Right cardiac atrium (tissue), 5 donors: ENCODE results near the gene GALNT9. TPM values are rescaled to one million over a fixed set of nuclear protein-coding genes. Genes with fewer than 3 reads are reported as not detected.
"Not testable (repeated sequence)": the region's sequence is repeated elsewhere in the genome, so short reads cannot be mapped to it uniquely, and the experiment has no call there.

Experiments used
- ATAC-seq, 2 donors: fragments of 200-7000 bp; cut with Tn5 transposase; one replicate each; pipeline versions ENCODE4 v1.8.0 to v1.9.1; 2020; ENCODE audit warnings: moderate library complexity in 2 of 2, mild to moderate bottlenecking in 1 of 2
- DNase-seq, 3 donors: peaks; one replicate each; pipeline ENCODE4 v3.0.0-alpha.2; 2020
- H3K27ac ChIP-seq: one replicate; pipeline ENCODE4 v1.5.1; 2013; ENCODE audit warnings: mild to moderate bottlenecking, low read length, control low read depth, moderate library complexity
- H3K27me3 ChIP-seq: one replicate; pipeline ENCODE4 v1.6.1; 2013; ENCODE audit not compliant: control insufficient read depth, insufficient read depth
- H3K4me1 ChIP-seq: one replicate; pipeline ENCODE4 v1.6.1; 2013; ENCODE audit warnings: low read length; ENCODE audit not compliant: control insufficient read depth, insufficient read depth
- H3K4me3 ChIP-seq: one replicate; pipeline ENCODE4 v1.5.1; 2013; ENCODE audit warnings: low read length, control low read depth
- H3K9me3 ChIP-seq: one replicate; pipeline ENCODE4 v1.6.1; 2013; ENCODE audit warnings: low read length; ENCODE audit not compliant: control insufficient read depth
- WGBS: extraction: QIAGEN DNeasy Blood & Tissue Kit; methylation state at CpG from one replicate; pipeline ENCODE4 v1.1.7; 2013; 5-methylcytosine and 5-hydroxymethylcytosine counted together
- intact Hi-C, 4 donors: fragments of 100-400 bp; cut with DNase I; formaldehyde crosslinking; loops; one replicate each; pipeline versions ENCODE4 v1.11.0 to v1.14.0; 2022 to 2023
- polyA plus RNA-seq: library from polyadenylated mRNA; stranded (reverse); fragments of 200-250 nt; gene quantifications from one replicate; pipeline ENCODE4 v1.2.3, GENCODE V29; 2013
- total RNA-seq, 4 donors: library from RNA; stranded (reverse); fragmentation: NEBNext Ultra II Directional; extraction: Animal tissue kit (Norgen Biotek cat#: 25700); gene quantifications; one replicate each; pipeline ENCODE4 v1.2.1, GENCODE V29; 2021
- donor health status: healthy with polysubstance abuse.
- donor health status: DM: no; HTN: yes; CAD: no.
- donor health status: DM: no; HTN: no; CAD: no.
- donor health status: DM: no; HTN: yes; CAD: no; lungs with severe emphysema.
- donor health status: DM: yes; HTN: yes; CAD: no.

GALNT9 gene
- total and polyA plus RNA-seq, 5 donors = 0.05 to 0.21 (median 0.14) TPM; not detected in 2

DNA sequence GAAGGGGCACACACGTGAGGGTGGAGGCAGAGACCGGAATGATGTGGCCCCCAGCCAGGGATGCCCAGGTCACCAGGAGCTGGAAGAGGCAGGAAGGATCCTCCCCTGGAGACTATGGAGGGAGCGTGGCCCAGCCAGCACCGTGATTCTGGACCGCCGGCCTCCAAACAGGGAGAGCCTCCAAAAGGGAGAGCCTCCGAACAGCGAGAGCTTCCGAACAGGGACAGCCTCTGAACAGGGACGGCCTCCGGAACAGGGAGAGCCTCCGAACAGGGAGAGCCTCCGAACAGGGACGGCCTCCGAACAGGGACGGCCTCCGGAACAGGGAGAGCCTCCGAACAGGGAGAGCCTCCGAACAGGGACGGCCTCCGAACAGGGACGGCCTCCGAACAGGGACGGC is 33.8 kb downstream of the GALNT9 start:
- H3K27ac ChIP-seq, H3K4me1 ChIP-seq, H3K27me3 ChIP-seq, ATAC-seq, H3K4me3 ChIP-seq, H3K9me3 ChIP-seq, intact Hi-C loops: not testable (repeated sequence)
- DNase-seq = peak in 1 of 3 donors; percentile 34
- 94% methylated on average over 24 of the region's 24 CpGs for WGBS

DNA sequence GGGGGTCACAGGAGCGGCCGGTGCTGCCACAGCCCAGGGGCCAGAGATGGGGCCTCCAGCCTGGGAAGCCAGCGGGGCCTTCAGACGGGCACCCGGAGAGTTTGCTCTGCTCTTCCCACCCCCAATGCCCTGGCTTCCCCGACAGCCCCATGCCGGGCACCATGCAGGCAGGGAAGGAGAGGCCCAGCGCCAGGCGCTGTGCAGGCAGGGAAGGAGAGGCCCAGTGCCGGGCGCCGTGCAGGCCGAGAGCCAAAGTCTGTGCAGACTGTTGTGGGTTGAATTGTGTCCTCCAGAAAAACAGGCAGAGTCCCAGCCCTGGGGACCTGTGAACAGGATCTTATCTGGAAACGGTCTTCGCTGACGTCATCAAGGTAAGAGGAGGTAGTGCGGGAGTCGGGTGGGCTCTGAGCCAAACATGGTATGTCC is 34.3 kb downstream of the GALNT9 start:
- peak in 1 of 2 donors; percentile 22 for ATAC-seq
- Histone ChIP-seq H3K4me1 (no peaks in the 10 kb centered on the region), H3K4me3 (no peak overlapping the region), H3K27ac (no peak overlapping the region), H3K9me3 (no peaks in the 10 kb centered on the region), H3K27me3 (no peaks in the 10 kb centered on the region)
- 79% methylated on average over 18 of the region's 18 CpGs for WGBS
- intact Hi-C loops = no loop called here
- peak in 1 of 3 donors; percentile 33 for DNase-seq

DNA sequence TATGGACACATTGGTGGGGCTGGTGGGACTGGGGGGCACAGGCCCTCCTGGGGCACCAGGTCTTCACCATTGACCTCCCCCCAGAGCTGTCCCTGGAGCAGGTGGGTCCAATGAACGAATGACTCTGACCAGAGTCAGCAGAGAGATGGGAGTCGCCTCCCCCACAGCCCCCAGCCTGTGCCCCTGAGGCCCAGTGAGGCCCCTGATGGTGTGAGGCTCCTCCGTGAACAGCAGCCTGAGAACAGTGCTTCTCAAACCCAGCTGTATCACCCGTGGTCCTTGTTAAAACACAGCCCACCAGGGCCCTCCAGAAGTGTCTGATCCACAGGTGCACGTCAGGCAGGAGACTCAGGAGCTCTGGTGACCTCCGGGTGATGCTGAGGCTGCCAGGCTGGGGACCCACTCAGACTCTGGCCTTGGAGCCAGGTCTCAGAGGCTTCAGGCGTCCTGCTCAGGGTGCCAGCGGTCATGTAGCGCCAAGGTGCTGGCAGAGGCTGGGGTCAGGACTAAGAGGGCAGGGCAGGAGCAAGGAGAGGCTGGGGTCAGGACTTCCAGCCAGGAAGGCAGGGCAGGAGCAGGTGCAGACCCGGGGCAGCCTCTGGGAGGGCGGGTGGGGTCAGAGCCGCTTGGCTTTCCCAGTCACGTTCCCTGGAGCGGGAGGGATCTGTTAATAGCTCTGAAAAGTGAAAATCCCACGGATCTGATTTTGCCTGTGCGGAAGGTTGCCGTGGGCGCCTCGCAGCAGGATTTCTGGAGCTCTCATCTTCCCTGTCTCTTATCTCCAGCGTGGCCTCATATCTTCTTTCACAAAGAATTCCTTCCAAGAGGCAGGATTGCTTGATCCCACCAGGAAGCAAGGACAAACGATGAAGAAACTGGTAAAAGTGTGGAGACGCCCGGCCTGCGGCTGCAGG is 35.0 kb downstream of the GALNT9 start:
- Histone ChIP-seq H3K27me3 (no peaks in the 10 kb centered on the region), H3K4me3 (no peak overlapping the region), H3K9me3 (no peaks in the 10 kb centered on the region), H3K4me1 (no peaks in the 10 kb centered on the region), H3K27ac (no peak overlapping the region)
- ATAC-seq (no peak), DNase-seq (peak in 1 of 3 donors; percentile 27)
- intact Hi-C loops = no loop called here
- WGBS = 58% methylated on average over 24 of the region's 24 CpGs

DNA sequence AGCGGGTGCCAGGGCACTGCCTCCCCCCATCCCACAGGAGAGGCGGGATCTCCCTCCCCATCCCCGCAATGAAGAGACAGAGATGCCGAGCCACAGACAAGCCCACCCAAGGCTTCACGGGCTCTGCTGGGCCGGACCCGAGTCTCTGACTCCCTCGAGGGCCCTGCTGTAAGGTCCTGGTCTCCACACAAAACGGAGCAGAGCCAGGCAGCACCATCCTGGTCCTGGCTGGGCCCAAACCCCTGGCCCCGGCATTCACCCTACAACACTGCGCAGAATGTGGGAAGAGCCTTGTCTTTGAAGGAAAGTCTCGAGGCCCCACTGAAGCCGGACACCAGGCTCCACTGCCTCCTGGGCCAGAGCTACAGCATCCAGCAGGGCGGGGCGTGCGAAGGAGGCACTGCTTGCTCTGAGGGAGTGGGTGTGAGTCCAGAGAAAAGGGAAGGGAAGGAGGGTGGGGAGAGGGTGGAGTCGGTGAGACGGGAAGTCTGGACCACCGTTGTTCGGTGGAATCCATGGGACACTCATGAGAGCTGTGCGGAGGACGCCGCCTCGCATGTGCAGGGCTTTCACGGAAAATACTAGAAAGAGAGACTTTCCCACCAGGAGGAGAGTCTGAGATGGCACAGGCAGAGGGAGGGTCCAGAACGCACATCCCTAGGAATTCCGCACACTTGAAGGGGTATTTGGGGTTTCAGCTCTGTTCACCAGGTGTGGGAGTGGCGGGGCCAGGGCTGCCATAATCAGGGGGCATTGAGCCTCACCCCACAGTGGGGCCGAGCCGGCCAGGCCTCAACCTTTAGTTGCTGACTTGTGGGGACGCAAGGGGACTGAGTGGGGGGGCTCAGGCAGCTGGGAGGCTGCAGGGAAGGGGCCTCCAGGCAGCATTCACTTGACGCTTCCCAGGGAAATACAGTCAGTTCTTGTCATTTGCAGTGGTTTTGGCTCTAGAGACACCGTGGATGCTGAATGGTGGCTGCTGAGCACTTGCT is 36.8 kb downstream of the GALNT9 start:
- intact Hi-C loops = no loop called here
- peak in 1 of 3 donors; percentile 33 for DNase-seq
- Histone ChIP-seq H3K27ac (no peak overlapping the region), H3K4me1 (no peaks in the 10 kb centered on the region), H3K27me3 (no peaks in the 10 kb centered on the region), H3K9me3 (no peaks in the 10 kb centered on the region), H3K4me3 (no peak overlapping the region)
- 89% methylated on average over 33 of the region's 33 CpGs for WGBS
- no peak for ATAC-seq

DNA sequence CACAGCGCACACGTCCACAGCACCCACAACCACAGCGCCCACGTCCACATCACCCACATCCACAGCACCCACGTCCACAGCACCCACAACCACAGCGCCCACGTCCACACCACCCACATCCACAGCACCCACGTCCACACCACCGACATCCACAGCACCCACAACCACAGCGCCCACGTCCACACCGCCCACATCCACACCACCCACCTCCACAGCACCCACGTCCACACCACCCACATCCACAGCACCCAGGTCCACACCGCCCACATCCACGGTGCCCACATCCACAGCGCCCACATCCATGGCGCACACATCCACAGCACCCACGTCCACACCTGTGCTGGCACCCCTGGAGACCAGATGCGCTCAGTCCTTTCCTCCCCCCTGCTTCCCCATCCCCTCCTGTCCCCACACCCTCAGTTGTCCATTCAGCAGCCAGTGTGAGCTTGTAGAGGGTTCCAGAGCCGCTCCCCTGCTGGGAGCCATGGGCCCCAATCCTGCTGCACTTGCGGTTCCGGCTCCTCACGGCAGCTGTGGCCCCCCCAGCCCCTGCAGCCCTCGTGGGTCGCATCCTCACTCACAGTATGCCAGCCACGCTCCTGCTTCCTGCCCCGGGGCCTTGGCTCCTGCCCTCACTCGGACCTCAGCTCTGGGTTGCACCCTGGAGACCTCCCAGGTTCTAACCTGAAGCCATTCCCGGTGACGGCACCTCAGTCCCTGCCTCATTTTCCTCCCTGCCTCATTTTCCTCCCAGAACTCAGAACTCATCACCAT is 37.8 kb downstream of the GALNT9 start:
- no peaks in the 10 kb centered on the region for H3K27me3 ChIP-seq
- DNase-seq = peak in 1 of 3 donors; percentile 39

DNA sequence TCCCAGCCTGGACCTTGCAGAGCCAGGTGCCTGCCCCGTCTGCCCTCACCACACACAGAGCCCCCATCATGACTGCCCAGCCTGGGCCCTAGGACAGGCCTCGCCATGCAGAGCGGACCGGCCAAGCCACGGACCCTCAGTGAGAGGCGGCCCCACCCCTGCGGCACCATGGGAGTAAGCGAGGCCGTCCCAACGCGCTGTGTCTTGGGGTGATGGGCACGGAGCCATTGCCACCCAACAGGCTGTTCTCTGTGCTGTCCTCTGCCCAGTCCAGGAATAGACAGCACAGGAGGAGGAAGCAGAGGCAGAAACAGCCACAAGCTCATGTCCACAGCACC is 39.2 kb downstream of the GALNT9 start:
- H3K4me1 ChIP-seq = no peaks in the 10 kb centered on the region
- no peaks in the 10 kb centered on the region for H3K27me3 ChIP-seq
- H3K4me3 ChIP-seq = no peak overlapping the region
- H3K9me3 ChIP-seq = no peaks in the 10 kb centered on the region
- intact Hi-C loops = no loop called here
- DNase-seq = peak in 1 of 3 donors; percentile 27
- no peak overlapping the region for H3K27ac ChIP-seq
- 98% methylated on average over 12 of the region's 12 CpGs for WGBS
- ATAC-seq = no peak

More for the DNA sequence above, 37.8 kb downstream of the GALNT9 start:
- ATAC-seq = no peak
- Histone ChIP-seq H3K4me1 (no peaks in the 10 kb centered on the region), H3K9me3 (no peaks in the 10 kb centered on the region), H3K4me3 (no peak overlapping the region), H3K27ac (no peak overlapping the region)
- WGBS = 96% methylated on average over 29 of the region's 30 CpGs
- intact Hi-C loops = no loop called here

DNA sequence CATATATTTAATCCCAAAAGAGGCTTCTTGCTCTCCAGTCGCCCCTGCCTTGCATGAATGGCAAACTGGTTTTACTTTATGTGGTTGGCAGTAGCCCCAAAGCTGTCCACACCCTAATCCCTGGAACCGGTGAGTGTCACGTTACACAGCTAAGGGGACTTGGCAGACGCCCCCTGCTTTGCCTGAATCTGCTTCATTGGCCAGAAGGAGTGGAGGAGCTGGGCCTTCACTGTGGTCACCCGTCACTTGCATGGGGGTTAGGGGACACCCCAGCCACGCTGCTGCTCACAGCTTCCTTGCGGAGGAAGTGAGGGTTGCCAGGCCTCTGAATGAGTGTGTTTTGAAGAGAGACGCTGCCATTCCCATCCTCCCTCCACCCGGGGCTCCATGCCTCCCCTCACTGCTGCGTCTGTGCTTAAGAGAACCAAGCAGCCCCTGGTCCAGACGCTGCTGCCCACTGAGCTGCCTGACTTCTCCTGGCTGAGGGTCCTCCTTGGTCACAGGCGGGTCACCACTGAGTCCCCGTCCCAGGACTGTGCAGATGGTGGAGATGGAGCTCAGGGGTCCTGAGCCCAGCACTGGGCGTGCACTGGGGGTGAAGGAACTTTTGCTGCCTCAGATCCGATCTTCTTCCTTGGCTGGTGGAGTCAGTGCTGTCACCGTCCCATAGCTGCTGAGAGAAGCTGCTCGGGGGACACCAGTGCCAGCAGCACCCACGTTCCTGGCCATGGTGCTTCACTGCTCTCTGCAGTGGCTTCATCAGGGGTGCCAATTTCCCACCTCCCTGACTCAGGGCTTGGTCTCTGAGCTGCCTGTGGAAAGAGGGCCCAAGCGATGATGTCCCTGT is 39.8 kb downstream of the GALNT9 start:
- Histone ChIP-seq H3K4me1 (no peaks in the 10 kb centered on the region), H3K4me3 (no peak overlapping the region), H3K9me3 (no peaks in the 10 kb centered on the region), H3K27ac (no peak overlapping the region), H3K27me3 (no peaks in the 10 kb centered on the region)
- 40% methylated on average over 19 of the region's 19 CpGs for WGBS
- intact Hi-C loops = no loop called here
- ATAC-seq (no peak), DNase-seq (peak in 1 of 3 donors; percentile 28)

DNA sequence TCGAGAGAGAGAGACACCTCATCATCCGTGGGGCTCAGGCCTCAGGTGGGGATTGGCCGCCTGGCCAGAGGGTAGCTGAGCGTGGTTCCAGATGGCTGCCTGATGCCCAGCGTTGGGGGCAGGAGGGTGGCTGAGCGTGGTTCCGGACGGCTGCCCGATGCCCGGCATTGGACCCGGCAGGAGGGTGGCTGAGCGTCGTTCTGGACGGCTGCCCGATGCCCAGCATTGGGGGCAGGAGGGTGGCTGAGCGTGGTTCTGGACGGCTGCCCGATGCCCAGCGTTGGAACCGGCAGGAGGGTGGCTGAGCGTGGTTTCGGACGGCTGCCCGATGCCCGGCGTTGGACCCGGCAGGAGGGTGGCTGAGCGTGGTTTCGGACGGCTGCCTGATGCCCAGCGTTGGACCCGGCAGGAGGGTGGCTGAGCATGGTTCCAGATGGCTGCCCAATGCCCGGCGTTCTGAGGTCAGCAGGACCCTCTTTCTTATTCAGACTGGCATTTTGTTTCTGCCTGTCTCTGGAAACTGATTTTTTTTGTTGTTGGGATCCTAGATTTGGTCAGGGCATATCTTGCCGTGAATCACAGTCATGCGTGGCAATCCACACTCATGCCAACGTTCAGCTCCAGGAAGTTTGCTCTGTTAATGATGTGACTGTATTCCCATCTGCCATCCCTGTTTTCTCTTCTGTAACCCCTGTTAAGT is 40.7 kb downstream of the GALNT9 start:
- H3K4me1 ChIP-seq = no peaks in the 10 kb centered on the region

DNA sequence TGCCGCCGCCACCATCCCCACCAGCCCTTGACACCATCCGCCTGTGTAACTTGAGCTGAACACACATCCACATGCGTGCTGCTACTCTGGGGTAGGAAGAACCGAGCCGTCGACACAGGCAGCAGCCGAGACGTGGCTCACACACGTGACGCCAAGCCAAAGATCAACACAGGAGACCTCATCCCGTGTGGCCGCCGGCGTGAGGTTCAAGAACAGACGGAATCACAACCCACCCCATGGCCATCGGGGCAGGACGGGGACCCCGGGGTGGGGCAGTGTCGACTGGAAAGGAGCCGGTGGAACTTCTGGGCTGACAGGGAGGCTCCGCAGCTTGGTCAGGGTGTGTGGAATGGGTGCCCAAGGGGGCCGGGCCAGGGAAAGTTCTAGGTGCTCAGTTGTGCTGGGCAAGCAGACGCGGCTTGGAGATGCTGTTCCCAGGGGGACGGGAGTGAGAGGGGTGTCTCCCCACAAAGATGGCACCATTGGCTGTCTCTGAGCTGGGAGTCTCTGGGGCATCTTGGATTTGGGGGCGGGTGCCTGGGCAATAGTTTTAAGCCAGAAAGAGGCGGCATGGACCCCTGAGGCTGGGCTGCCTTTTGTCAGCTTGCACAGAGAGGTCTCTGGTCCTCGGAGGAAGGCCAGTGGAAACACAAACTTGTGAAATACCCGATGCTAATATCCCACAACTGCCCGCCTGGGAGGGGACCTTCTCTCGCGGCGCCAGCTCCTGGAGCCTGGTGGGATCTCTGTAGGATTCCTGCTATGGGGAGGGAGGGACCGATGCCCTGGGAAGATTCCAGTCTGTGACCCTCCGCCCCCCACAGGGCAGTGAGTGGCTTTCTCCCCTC is 41.8 kb downstream of the GALNT9 start:
- WGBS = 78% methylated on average over 36 of the region's 36 CpGs
- ATAC-seq (no peak), DNase-seq (peak in 2 of 3 donors; percentile 35 to 53)
- intact Hi-C loops = no loop called here
- no peaks in the 10 kb centered on the region for H3K27me3 ChIP-seq
- H3K9me3 ChIP-seq = no peaks in the 10 kb centered on the region
- no peaks in the 10 kb centered on the region for H3K4me1 ChIP-seq
- no peak overlapping the region for H3K4me3 ChIP-seq
- no peak overlapping the region for H3K27ac ChIP-seq

More for the DNA sequence above, 40.7 kb downstream of the GALNT9 start:
- intact Hi-C loops = no loop called here
- Histone ChIP-seq H3K9me3 (no peaks in the 10 kb centered on the region), H3K27ac (no peak overlapping the region), H3K27me3 (no peaks in the 10 kb centered on the region), H3K4me3 (no peak overlapping the region)
- peak in 1 of 3 donors; percentile 33 for DNase-seq
- ATAC-seq = no peak
- 90% methylated on average over 37 of the region's 37 CpGs for WGBS
